ENCODE results near the gene CPNE6. TPM values are rescaled to one million over a fixed set of nuclear protein-coding genes. Genes with fewer than 3 reads are reported as not detected.

Gene CPNE6
- total and polyA plus RNA-seq, 2 donors (not counting 1 experiment from before 2014, with no cell fraction given): not detected

GRCh38 chr14:24058260-24058950 is 13.0 kb upstream of the CPNE6 start:
- Mint-ChIP-seq H3K27ac (no peak overlapping the region), H3K27me3 (no peaks in the 10 kb centered on the region), H3K4me3 (no peak overlapping the region), H3K9me3 (ENCODE audit: insufficient read depth) (no peaks in the 10 kb centered on the region), H3K4me1 (peaks cover 1% of the 10 kb centered on the region)
- POLR2A ChIA-PET: interaction anchor here (0.6 to 1.9 kb wide), 6 partner anchors 22 to 184 kb away, joined by 3 to 7 read pairs (median 5); partner anchors contain the start of genes PCK2 and TINF2
- no peak overlapping the region for H3K4me3 ChIP-seq (ENCODE audit: control extremely low read depth in 1 of 5, extremely low read depth in 1 of 5, insufficient read depth in 1 of 5, low read depth in 2 of 5, low read length in 4 of 5)
- CTCF ChIA-PET: interaction anchor here (0.8 to 14.5 kb wide), 17 partner anchors 13 to 378 kb away, joined by 3 to 220 read pairs (median 7); partner anchors contain the start of genes CIDEB, DCAF11, IRF9 and NRL
- intact Hi-C loops (cut with micrococcal nuclease): loop anchor here (1.0 kb wide), 4 partner anchors 32 to 103 kb away; partner anchors contain the start of gene IRF9
- no peak overlapping the region for H3K4me2 ChIP-seq (replicated peaks; ENCODE audit: low read depth, low read length, poor library complexity, severe bottlenecking)
- no peaks in the 10 kb centered on the region for H4K20me1 ChIP-seq (ENCODE audit: control insufficient read depth, insufficient read depth, low read length, poor library complexity, severe bottlenecking)
- WGBS (ENCODE audit: insufficient coverage): 86% methylated on average over 6 of the region's 7 CpGs
- H3K9me3 ChIP-seq (ENCODE audit: control extremely low read depth in 1 of 3, control insufficient read depth in 2 of 3, insufficient read depth in 1 of 3, low read length in 2 of 3): peaks cover 0 to 3% (median 0%) of the 10 kb centered on the region in 3 donors
- no peak for TF ChIP-seq EZH2 (IDR thresholded peaks at IDR 0.05; ENCODE audit: borderline replicate concordance, insufficient read depth, low read depth, low read length, poor library complexity, severe bottlenecking)
- peak; percentile 75 for TF ChIP-seq CTCF (IDR thresholded peaks at IDR 0.05)
- peaks cover 0 to 26% (median 5%) of the 10 kb centered on the region in 4 experiments for H3K27me3 ChIP-seq (replicated peaks in 1 of 4; ENCODE audit: control extremely low read depth in 1 of 4, control insufficient read depth in 3 of 4, insufficient read depth in 4 of 4, low read length in 3 of 4)
- H3K4me1 ChIP-seq (ENCODE audit: control insufficient read depth in 2 of 2, insufficient read depth in 2 of 2, low read length in 2 of 2): no peaks in the 10 kb centered on the region
- no peak overlapping the region for H2AFZ ChIP-seq (ENCODE audit: insufficient read depth, low read depth, low read length, poor library complexity, severe bottlenecking)
- H3K9ac ChIP-seq (ENCODE audit: low read length): no peak overlapping the region
- peak; percentile 68 for ATAC-seq (ENCODE audit: low read depth)
- no peak overlapping the region for H3K27ac ChIP-seq (ENCODE audit: low read length in 2 of 2)
- no peaks in the 10 kb centered on the region for H3K79me2 ChIP-seq (ENCODE audit: control insufficient read depth, insufficient read depth, low read length)
- no peaks in the 10 kb centered on the region for H3K36me3 ChIP-seq (replicated peaks in 1 of 2; ENCODE audit: control extremely low read depth in 1 of 2, control insufficient read depth in 1 of 2, extremely low read depth in 1 of 2, insufficient read depth in 2 of 2, low read length in 1 of 2)
- DNase-seq: no peak

Measured in B cell (primary cell).